GM19438 (cell line): ENCODE data around the gene ECM1.

Source experiments
- ATAC-seq: cut with Tn5 transposase; IDR thresholded peaks from one replicate; pipeline ENCODE4 v1.9.1; 2021; ENCODE audit warnings: low read depth; ENCODE audit not compliant: unreplicated experiment

The ECM1 gene

GRCh38 chr1:150543500-150544143 is 35.7 kb downstream of the ECM1 start:
- no peak for ATAC-seq

- ATAC-seq, result no peak
These were observed 36.3 kb downstream of the ECM1 start for GRCh38 chr1:150544204-150544603.

- no peak for ATAC-seq
These were observed 37.6 kb downstream of the ECM1 start for GRCh38 chr1:150545486-150546032.

GRCh38 chr1:150546294-150546937 is 38.5 kb downstream of the ECM1 start:
- ATAC-seq, result no peak

GRCh38 chr1:150548324-150548631 is 40.4 kb downstream of the ECM1 start:
- ATAC-seq, result no peak

GRCh38 chr1:150548632-150549495 is 41.0 kb downstream of the ECM1 start, which contains the start of gene ADAMTSL4:
ADAMTSL4 (plus strand) TSS chr1:150549408; CDS start chr1:150552289, 2,881 bp downstream.
- peak; percentile 63 for ATAC-seq

- ATAC-seq, result no peak
These were observed 41.8 kb downstream of the ECM1 start for GRCh38 chr1:150549496-150550221.

- no peak for ATAC-seq
These were observed 42.5 kb downstream of the ECM1 start for GRCh38 chr1:150550222-150551050.

GRCh38 chr1:150551051-150551783 is 43.3 kb downstream of the ECM1 start:
- ATAC-seq, result no peak

- no peak for ATAC-seq
These were observed 43.8 kb downstream of the ECM1 start for GRCh38 chr1:150551784-150552127.

GRCh38 chr1:150552128-150552910 is 44.4 kb downstream of the ECM1 start:
- no peak for ATAC-seq

GRCh38 chr1:150552911-150553289 is 45.0 kb downstream of the ECM1 start:
- ATAC-seq, result no peak

- no peak for ATAC-seq
These were observed 45.6 kb downstream of the ECM1 start for GRCh38 chr1:150553392-150554085.

GRCh38 chr1:150554086-150554452 is 46.2 kb downstream of the ECM1 start:
- ATAC-seq, result no peak

GRCh38 chr1:150555198-150555970 is 47.5 kb downstream of the ECM1 start:
- no peak for ATAC-seq

GRCh38 chr1:150555971-150556865 is 48.3 kb downstream of the ECM1 start:
- no peak for ATAC-seq
